CD1c-positive myeloid dendritic cell (primary cell): ENCODE data around the gene ODAD4.

Source experiments
- DNase-seq: peaks from one replicate; pipeline ENCODE4 v3.0.0-alpha.2; 2016; ENCODE audit errors: extremely low spot score

Gene ODAD4

GRCh38 chr17:41939693-41940090 is 9.3 kb downstream of the ODAD4 start:
- DNase-seq = no peak

GRCh38 chr17:41941168-41941567 is 10.8 kb downstream of the ODAD4 start:
- DNase-seq = no peak

GRCh38 chr17:41942626-41943373 is 12.4 kb downstream of the ODAD4 start:
- no peak for DNase-seq

GRCh38 chr17:41943492-41943891 is 13.1 kb downstream of the ODAD4 start:
- DNase-seq = no peak

GRCh38 chr17:41944943-41945342 is 14.5 kb downstream of the ODAD4 start:
- no peak for DNase-seq

GRCh38 chr17:41948762-41949460 is 18.5 kb downstream of the ODAD4 start:
- no peak for DNase-seq

GRCh38 chr17:41956522-41956921 is 26.1 kb downstream of the ODAD4 start:
- no peak for DNase-seq

- DNase-seq = no peak
Measured at GRCh38 chr17:41957031-41957868, 26.8 kb downstream of the ODAD4 start.

- no peak for DNase-seq
Measured at GRCh38 chr17:41957869-41958439, 27.5 kb downstream of the ODAD4 start.

- DNase-seq = no peak
Measured at GRCh38 chr17:41959030-41959335, 28.6 kb downstream of the ODAD4 start.

- no peak for DNase-seq
Measured at GRCh38 chr17:41959336-41960095, 29.1 kb downstream of the ODAD4 start.

GRCh38 chr17:41962111-41962510 is 31.7 kb downstream of the ODAD4 start:
- DNase-seq = no peak

GRCh38 chr17:41962768-41963434 is 32.5 kb downstream of the ODAD4 start:
- DNase-seq = peak; percentile 67

GRCh38 chr17:41965694-41966462 is 35.5 kb downstream of the ODAD4 start:
- peak; percentile 42 for DNase-seq

- peak; percentile 97 for DNase-seq
Measured at GRCh38 chr17:41966463-41967140, 36.2 kb downstream of the ODAD4 start, which contains the start of gene CNP. CNP (plus strand) TSS chr17:41966795; CDS start chr17:41966885, 90 bp downstream.

- DNase-seq = no peak
Measured at GRCh38 chr17:41967141-41967920, 36.9 kb downstream of the ODAD4 start.

GRCh38 chr17:41967921-41968578 is 37.6 kb downstream of the ODAD4 start:
- no peak for DNase-seq

- no peak for DNase-seq
Measured at GRCh38 chr17:41968676-41969075, 38.3 kb downstream of the ODAD4 start.
